Activated CD8-positive, alpha-beta memory T cell treated with anti-CD3 and anti-CD28 coated beads for 48 hours (primary cell): ENCODE measurements around the gene ANKRD33B.

ENCODE experiments used
- DNase-seq, 3 experiments: peaks; one replicate each; pipeline ENCODE4 v3.0.0-alpha.2; 2020; ENCODE audit warnings: low read depth in 2 of 3, low spot score in 2 of 3

Gene ANKRD33B

DNA sequence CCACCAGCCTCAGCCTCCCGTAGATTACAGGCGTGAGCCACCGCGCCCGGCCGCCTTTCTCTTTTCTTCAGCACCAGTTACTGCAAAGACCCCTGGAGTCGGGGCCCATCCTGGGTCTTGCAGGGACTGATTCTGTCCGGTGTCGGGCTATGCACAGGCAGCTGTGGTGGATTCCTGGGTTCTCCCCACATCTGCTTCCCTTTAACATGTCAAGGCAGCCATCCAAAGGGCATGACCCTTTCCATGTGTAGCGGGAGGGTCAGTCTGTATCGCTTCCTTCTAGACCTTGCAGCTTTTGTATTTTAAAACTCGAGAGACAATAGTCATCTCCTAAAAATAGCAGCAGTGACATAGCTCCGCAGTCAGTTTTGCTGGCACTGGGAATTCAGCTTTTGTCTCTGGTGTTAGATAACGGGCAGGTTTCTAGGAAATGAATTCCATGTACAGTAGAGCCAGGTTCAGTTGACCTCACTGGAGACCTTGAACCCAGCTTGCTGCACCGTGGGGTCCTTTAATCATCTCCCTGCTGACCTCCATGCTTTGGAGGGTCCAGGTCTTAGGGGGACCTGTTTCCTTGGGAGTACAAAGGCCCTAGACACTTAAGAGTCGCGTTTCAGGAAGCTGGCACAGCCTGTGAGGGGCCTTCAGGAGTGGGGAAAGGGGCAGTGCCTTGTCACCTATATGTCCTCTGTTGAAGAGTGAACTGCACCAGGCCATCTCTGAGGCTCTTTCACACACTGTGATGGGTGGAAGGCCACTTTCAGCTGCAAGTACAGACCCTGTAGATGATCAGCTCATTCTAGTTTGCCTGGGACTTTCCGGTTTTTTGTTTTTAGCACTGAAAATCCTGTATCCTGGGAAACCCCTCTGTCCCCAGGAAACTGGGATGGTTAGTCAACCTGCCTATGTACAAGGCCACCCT is 13.8 kb downstream of the ANKRD33B start:
- DNase-seq, result no peak

DNA sequence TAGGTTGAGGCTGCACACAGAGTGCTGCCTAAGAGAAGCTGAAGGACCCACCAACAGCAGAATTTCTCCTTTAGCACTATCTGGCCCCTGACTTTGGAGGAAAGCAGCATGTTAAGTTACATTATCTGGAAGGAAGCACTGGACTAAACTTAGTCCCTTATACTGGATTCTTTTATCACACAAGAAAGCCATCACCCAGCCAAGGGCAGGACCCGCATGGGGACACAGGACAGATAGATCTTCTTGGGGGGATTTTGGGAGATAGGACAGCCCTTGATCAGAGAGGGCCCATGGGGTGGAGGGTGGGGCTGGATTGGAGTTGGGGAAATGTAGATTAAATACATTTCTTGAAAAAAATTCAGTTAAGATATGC is 14.4 kb downstream of the ANKRD33B start:
- DNase-seq, result no peak

GRCh38 chr5:10578869-10579268 is 15.0 kb downstream of the ANKRD33B start:
- no peak for DNase-seq

DNA sequence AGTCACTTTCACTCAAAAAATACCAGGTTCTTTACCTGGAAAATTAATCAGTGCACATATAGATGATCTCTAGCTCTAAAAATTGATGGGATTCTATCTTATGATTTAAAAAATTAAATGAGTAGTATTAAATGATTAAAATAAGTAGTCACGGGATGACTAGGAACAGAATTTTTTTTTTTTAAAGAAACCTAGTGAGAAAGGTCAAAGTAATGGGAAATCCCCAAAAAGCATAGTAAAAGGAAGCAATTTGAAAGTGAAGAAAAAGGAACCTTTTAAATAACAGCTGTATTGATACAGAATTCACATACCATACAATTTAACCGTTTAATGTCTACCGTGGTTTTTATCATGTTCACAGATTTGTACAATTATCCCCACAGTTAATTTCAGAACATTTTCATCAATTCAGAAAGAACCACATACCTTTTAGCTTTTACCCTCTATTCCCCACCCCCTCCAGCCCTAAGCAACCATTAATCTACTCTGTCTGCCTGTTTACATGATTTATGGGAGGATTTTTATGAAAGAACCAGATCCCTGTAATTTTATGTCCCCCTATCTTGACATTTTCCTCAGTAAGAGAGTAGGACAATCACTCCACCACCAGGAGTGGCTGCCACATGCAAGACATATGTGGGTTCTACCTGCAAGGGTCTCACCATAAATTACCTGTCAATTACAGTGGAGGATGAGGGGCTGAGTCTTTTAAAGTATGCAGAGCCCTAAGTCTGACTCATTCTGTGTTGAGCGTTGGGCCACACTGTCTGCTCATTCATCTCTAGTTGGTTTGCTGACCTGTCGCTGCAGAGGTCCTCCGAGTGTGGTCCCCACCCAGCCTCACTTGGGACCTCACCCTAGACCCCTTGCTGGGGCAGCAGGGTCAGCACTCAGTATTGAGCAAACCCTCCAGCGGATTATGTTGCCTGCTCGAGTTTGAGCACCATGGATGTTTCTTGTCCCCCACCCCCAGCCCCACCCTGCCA is 16.0 kb downstream of the ANKRD33B start:
- no peak for DNase-seq

- DNase-seq, result no peak
These were observed 16.9 kb downstream of the ANKRD33B start for GRCh38 chr5:10580531-10581423.

DNA sequence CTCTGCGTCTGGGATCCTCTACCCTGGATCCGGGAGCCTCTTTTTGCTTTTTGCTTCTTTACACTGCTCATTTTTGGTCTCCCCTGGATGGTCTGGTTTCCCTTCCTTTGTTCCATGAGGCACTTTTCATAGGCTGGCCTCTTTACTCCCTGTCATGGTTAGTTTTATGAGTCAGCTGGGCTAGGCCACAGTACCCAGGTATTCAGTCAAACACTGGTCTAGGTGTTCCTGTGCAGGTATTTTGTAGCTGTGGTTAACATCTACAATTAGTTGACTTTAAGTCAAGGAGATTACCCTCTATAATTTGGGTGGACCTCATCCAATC is 17.5 kb downstream of the ANKRD33B start:
- DNase-seq, result no peak

GRCh38 chr5:10581867-10582511 is 18.1 kb downstream of the ANKRD33B start:
- no peak for DNase-seq

DNA sequence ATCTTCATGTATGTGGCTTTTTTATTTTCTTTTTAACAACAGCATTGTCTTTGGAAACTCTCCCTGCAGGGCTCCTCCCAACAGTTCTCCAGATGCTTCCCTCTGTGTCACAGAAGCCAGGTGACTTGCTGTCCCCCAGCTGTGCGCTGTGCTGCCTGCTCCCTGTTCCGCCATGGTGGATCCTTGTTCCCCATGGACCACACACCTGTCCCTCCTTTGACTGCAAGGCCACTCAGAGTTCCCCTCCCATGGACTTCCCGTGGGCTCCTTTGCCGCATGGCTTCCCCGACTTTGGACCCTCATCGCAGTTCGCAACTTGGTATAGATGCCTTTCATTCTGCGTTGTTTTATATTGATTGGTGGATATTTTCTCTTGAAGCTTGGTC is 18.6 kb downstream of the ANKRD33B start:
- no peak for DNase-seq

DNA sequence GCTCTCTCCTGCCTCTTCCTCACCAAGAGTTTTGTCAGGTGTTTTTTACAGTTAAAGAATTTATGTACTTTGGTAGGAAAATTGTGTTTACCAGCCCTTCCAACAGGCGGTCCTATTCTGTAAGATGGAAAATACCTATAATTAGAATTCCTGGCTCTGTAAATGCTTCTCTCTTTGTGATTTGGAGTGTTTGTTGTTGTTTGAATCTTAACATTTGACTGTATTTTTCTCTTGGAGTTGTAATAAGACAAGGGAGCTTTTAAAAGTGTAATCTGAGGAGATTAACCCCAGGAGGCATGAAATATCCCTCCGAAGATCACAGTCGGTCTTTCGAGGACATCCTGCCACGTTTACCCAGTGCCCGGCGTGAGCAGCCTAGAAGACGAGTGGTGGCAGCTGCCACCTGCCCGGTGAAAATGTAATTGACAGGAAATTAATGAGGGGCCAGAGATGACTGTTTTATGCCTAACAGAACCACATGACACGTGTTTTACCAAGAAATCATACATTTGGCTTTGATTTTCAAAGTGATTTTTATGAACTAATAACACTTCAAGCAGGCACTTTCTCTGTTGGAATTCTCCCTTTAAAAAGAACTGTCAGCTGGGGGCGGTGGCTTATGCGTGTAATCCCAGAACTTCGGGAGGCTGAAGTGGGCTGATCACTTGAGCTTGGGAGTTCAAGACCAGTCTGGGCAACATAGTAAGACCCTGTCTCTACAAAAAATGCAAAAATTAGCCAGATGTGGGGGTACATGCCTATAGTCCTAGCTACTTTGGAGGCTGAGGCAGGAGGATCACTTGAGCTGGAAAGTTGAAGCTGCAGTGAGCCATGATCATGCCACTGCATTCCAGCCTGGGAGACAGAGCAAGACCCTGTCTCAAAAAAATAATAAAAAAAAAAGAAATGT is 20.0 kb downstream of the ANKRD33B start:
- no peak for DNase-seq

DNA sequence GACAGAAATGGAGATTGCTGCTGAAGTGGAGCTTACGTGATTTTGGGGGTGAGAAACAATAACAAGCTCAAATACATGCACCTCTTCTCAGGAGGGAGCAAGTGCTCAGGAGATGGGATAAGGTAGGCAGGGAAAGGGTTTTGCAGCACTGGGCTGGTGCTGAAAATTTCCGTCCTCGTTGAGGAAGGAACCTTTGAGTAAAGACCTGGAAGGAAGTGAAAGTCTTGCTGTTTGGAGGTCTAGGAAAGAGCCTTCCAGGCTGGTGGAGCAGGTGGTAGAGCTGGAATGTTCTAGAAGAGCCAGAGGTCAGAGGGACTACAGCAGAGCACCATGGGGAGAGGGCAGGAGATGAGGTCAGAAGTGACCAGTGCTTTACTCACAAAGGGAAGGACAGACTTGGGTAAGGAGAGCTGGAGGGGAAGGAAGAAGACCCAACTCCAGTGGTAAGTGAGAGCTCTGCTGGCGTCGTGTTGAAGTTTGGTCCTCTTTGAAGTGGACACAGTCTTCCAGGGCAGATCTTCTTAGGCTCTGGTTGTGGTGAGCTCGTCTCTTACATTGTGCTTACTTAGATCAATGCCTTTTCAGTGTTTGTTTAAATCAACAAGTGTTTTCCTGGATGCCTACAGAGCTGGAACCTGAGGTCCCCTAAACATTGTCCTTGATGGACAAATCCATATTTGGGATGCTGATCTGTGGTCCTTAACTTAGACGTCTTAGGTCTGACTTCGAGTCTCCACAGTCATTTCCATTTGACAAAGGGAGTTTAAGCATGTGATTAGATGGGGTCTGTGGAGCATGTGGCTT is 21.0 kb downstream of the ANKRD33B start:
- no peak for DNase-seq

GRCh38 chr5:10585518-10585915 is 21.6 kb downstream of the ANKRD33B start:
- no peak for DNase-seq

- no peak for DNase-seq
These were observed 22.1 kb downstream of the ANKRD33B start for GRCh38 chr5:10586008-10586407.

- no peak for DNase-seq
These were observed 22.7 kb downstream of the ANKRD33B start for GRCh38 chr5:10586555-10586954.

DNA sequence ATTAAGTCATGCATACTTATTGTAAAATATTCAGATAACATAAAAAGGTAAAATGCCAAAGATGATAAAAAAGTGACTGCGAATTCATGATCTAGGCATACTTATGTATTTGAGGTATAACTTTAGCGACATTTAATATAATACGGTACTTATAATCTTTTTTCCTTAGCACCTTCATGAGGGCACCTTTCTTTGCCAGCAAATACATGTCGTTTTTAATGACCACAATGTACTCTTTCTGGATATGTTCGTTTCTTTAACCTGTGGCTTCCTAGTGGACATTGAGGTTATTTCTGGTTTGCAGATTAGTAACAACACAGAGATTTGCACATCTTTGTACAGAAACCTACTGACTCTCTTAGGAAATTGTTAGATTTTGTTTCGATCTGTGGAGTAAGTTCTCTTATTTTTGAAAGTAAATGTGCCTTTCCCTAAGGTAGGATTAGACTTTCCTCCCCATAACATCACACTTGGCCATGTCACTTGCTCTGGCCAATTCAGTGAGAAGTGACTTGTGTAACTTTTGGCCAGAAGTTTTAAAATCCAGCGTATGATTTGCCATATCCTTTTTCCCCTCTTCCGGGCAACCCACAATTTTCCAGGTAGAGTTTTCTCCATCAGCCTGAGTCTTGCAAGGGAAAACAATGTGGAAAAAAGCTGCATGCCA is 24.4 kb downstream of the ANKRD33B start:
- DNase-seq, result no peak

- no peak for DNase-seq
These were observed 25.0 kb downstream of the ANKRD33B start for GRCh38 chr5:10588779-10589447.

GRCh38 chr5:10590226-10590999 is 26.5 kb downstream of the ANKRD33B start:
- no peak for DNase-seq

DNA sequence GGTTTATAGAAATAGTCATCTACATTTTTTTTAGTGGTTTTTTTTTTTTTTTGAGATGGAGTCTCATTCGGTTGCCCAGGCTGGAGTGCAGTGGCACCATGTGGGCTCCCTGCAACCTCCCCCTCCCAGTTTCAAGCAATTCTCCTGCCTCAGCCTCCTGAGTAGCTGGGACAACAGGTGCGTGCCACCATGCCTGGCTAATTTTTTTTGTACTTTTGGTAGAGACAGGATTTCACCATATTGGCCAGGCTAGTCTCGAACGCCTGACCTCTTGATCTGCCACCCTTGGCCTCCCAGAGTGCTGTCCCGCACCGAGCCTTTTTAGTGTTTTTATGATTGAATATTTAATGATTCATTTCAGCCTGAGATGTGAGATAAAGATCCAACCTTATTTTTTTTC is 27.3 kb downstream of the ANKRD33B start:
- DNase-seq, result no peak
